Activated T-helper 17 cell treated with anti-CD3 and anti-CD28 coated beads, Interleukin-2, amount 50 U/mL, for 72 hours (primary cell): ENCODE data around the gene IDUA. TPM values are rescaled to one million over a fixed set of nuclear protein-coding genes. Genes with fewer than 3 reads are reported as not detected.
A peak's percentile ranks its signal among the peaks of the same experiment; 100 is the strongest.
"Not testable (repeated sequence)": the region's sequence is repeated elsewhere in the genome, so short reads cannot be mapped to it uniquely, and the experiment has no call there.

Experiments
- ATAC-seq: fragments of 150-1000 bp; cut with Tn5 transposase; replicated peaks from 2 replicates; pipeline ENCODE4 v1.10.0; 2021; ENCODE audit warnings: mild to moderate bottlenecking, moderate library complexity
- H3K27ac Mint-ChIP-seq: one replicate; pipeline ENCODE4 v1.8.0; 2022; ENCODE audit warnings: mixed read lengths
- H3K27me3 Mint-ChIP-seq: one replicate; pipeline ENCODE4 v1.8.0; 2022; ENCODE audit warnings: mixed read lengths
- H3K36me3 Mint-ChIP-seq: one replicate; pipeline ENCODE4 v1.8.0; 2022; ENCODE audit warnings: low read depth, mild to moderate bottlenecking, mixed read lengths
- H3K4me1 Mint-ChIP-seq: one replicate; pipeline ENCODE4 v1.8.0; 2022; ENCODE audit warnings: mixed read lengths
- H3K4me3 Mint-ChIP-seq: one replicate; pipeline ENCODE4 v1.8.0; 2022; ENCODE audit warnings: mild to moderate bottlenecking, mixed read lengths
- H3K9me3 Mint-ChIP-seq: one replicate; pipeline ENCODE4 v1.8.0; 2022; ENCODE audit warnings: mixed read lengths
- total RNA-seq, 2 donors: library from RNA; stranded (reverse); gene quantifications; one replicate each; pipeline ENCODE4 v1.2.3, GENCODE V29; 2022

The IDUA gene
- total RNA-seq, 2 donors from 2014 or later = 14.9 to 16.4 TPM

DNA sequence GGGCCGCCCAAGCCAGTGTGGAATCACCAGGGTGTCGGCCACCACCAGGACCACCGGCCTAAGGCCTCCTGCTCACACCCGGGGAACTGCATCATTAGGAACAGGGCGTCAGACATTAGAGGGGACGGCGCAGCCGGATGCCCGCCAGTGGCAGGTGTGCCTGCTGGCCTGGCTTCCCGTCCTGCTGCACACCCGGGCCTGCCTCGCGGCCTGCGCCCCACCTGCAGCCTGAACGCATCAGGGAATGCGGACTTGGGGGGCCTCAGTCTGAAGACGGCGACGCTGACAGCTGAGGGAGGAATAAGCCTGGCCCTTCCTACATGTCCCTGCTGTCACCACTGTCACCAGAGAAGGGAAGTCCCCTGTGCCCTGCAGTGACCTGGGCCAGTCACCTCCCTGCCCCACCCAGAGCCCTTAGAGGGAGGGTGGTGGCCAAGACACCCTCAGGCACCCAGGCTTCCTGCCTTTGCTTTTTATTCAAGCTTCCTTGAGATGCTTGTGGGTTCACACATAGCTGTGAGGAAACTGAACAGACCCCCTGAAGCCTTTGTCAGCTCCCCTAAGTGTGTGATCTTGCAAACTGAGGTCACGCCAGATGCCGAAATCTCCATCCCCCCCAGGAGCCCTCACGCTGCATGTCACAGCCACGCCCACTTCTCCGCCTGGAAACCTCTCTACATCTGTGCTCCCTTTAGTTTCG is 16.6 kb upstream of the IDUA start:
- Mint-ChIP-seq H3K4me3 (no peak overlapping the region), H3K36me3 (no peaks in the 10 kb centered on the region), H3K27me3 (no peaks in the 10 kb centered on the region), H3K4me1 (no peaks in the 10 kb centered on the region), H3K9me3 (no peaks in the 10 kb centered on the region), H3K27ac (no peak overlapping the region)
- no peak for ATAC-seq

GRCh38 chr4:970854-971520 is 15.9 kb upstream of the IDUA start:
- no peak overlapping the region for H3K4me3 Mint-ChIP-seq

GRCh38 chr4:971666-972500 is 15.0 kb upstream of the IDUA start:
- H3K4me1 Mint-ChIP-seq = no peaks in the 10 kb centered on the region
- no peaks in the 10 kb centered on the region for H3K36me3 Mint-ChIP-seq
- H3K27me3 Mint-ChIP-seq = no peaks in the 10 kb centered on the region
- H3K27ac Mint-ChIP-seq = no peak overlapping the region
- H3K9me3 Mint-ChIP-seq = no peaks in the 10 kb centered on the region
- H3K4me3 Mint-ChIP-seq = peak overlapping the region; percentile 19
- no peak for ATAC-seq

More at GRCh38 chr4:970854-971520, 15.9 kb upstream of the IDUA start:
- H3K27ac Mint-ChIP-seq = no peak overlapping the region
- H3K27me3 Mint-ChIP-seq = no peaks in the 10 kb centered on the region
- no peaks in the 10 kb centered on the region for H3K4me1 Mint-ChIP-seq
- no peaks in the 10 kb centered on the region for H3K9me3 Mint-ChIP-seq
- ATAC-seq = no peak
- no peaks in the 10 kb centered on the region for H3K36me3 Mint-ChIP-seq

GRCh38 chr4:972651-973424 is 14.0 kb upstream of the IDUA start:
- no peaks in the 10 kb centered on the region for H3K4me1 Mint-ChIP-seq
- peak; percentile 56 for ATAC-seq
- H3K4me3 Mint-ChIP-seq = peak overlapping the region; percentile 19
- H3K36me3 Mint-ChIP-seq = no peaks in the 10 kb centered on the region
- no peak overlapping the region for H3K27ac Mint-ChIP-seq
- no peaks in the 10 kb centered on the region for H3K9me3 Mint-ChIP-seq
- no peaks in the 10 kb centered on the region for H3K27me3 Mint-ChIP-seq

DNA sequence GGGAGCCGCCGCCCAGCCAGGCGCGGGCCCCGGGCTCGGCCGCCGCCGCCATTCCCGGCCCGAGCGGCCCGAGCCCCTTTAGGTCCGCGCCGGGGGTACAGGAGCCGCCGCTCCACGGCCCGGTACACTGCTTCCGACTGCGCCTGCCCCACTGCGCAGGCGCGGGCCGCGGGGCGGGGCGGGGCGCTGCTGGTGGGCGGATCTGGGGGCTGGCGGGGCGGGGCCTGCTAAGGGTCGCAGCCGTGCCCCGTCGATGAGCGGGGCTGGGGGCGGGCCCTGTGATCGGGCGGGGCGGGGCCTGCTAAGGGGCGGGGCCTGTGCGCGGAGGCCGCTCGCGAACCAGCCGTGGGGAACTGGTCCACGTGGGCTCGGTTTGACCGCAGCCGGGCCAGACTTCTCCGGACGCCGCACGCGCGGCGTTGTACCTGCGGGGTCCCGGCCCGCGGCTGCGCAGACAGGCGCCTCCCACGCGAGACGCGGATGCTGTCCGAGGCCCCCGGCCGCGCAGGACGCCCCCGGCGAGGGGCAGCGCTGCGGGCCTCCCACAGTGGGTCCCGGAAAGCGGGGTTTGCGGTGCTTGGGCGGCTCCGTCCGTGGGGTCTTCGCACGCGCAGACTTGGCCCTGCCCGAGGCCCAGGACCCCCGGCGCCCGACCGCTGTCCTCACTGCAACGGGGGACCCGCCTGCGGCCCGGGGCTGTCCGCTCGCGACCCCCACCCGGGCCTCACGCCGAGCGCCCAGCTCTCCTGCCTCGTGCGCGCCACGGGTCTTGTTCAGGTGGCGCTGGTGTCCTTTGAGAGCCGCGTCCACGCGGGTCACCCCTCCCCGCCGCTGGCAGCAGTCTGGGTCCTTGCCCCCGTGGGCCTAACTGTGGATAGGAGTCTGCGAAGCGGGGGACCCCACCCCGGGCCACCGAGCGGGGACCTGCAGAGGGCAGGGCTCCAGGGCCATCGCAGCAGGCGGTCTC is 13.1 kb upstream of the IDUA start, which contains the start of gene DGKQ:
Gene DGKQ, minus strand, starts transcription at position 139 of the 967 bp plus-strand sequence. Its CDS starts 87 bp downstream, at position 52.
- ATAC-seq = peak; percentile 92
- no peaks in the 10 kb centered on the region for H3K4me1 Mint-ChIP-seq
- peak within 1 kb of the TSS; percentile 19 for H3K4me3 Mint-ChIP-seq
- no peaks in the 10 kb centered on the region for H3K36me3 Mint-ChIP-seq
- no peaks in the 10 kb centered on the region for H3K27me3 Mint-ChIP-seq
- H3K27ac Mint-ChIP-seq = no peak within 1 kb of the TSS
- no peaks in the 10 kb centered on the region for H3K9me3 Mint-ChIP-seq

DNA sequence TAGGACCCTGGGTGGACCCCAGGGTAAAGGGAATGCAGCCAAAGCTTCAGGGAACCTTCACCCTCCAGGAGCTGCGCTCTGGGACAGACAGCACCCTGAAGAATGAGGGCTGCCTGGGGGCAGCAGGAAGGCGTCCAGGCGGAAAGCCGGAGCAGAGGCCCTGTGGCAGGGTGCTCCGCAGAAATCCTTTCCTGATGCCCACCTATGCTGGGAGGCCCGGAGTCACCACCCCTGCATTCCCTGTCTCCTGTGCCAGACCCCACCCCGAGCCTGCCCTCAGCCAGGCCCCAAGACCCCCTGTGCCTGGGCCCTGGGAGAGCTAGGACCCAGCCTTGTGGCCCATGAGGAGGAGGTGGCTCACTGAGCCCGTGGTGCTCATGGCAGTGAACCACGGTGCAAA is 12.2 kb upstream of the IDUA start:
- ATAC-seq = no peak
- H3K4me1 Mint-ChIP-seq = no peaks in the 10 kb centered on the region
- H3K27me3 Mint-ChIP-seq = no peaks in the 10 kb centered on the region
- H3K4me3 Mint-ChIP-seq = no peak overlapping the region
- no peaks in the 10 kb centered on the region for H3K9me3 Mint-ChIP-seq
- H3K27ac Mint-ChIP-seq = no peak overlapping the region
- H3K36me3 Mint-ChIP-seq = no peaks in the 10 kb centered on the region

DNA sequence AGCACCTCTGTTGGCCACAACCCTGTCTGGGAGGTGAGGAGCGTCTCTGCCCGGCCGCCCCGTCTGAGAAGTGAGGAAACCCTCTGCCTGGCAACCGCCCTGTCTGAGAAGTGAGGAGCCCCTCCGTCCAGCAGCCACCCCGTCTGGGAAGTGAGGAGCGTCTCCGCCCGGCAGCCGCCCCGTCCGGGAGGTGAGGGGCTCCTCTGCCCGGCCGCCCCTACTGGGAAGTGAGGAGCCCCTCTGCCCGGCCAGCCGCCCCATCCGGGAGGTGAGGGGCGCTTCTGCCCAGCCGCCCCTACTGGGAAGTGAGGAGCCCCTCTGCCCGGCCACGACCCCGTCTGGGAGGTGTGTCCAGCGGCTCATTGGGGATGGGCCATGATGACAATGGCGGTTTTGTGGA is 10.8 kb upstream of the IDUA start:
- H3K4me1 Mint-ChIP-seq, H3K27me3 Mint-ChIP-seq, H3K27ac Mint-ChIP-seq: not testable (repeated sequence)

DNA sequence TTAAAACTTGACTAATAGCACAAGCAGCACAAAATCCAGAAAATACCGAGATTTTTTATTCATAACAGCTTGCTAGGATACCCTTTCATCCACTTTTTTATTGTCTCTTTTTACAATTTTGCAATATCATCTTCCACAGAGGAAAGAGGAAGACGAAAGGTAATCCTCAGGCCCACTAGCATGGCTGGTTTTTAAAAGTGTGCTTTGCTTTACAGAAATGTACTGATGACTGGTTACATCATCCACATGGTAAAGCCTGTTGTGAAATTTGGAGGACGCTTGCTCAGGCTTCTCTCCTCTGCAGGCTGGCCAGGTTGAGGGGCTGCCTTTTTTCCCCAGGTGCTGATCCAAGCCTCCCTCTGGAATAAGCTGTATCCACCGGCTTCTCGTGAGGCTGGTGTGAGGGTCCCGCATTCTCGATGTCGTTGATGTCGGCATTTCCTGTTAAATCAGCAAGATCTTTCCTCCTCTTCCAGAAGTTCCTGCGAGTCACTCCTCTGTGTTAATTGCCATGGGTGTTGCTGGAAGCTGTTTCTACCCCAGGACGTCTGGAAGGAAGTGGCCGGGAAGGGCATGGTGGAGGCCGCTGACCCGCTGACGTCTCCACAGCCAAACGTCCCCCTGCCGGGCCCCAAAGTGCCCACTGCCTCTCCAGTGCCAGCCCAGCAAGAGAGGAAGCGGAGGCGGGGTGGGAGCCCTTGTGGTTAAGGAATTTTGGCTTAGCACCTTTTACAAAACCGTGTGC is 7.7 kb upstream of the IDUA start:
- no peaks in the 10 kb centered on the region for H3K27me3 Mint-ChIP-seq
- H3K4me1 Mint-ChIP-seq = no peaks in the 10 kb centered on the region
- H3K4me3 Mint-ChIP-seq = no peak overlapping the region
- H3K27ac Mint-ChIP-seq = no peak overlapping the region
- no peaks in the 10 kb centered on the region for H3K9me3 Mint-ChIP-seq
- ATAC-seq = no peak
- H3K36me3 Mint-ChIP-seq = no peaks in the 10 kb centered on the region

More for the DNA sequence above, 10.8 kb upstream of the IDUA start:
- H3K4me3 Mint-ChIP-seq, H3K36me3 Mint-ChIP-seq, ATAC-seq, H3K9me3 Mint-ChIP-seq: not testable (repeated sequence)

- no peak overlapping the region for H3K27ac Mint-ChIP-seq
- no peaks in the 10 kb centered on the region for H3K9me3 Mint-ChIP-seq
- H3K27me3 Mint-ChIP-seq = no peaks in the 10 kb centered on the region
- H3K4me3 Mint-ChIP-seq = no peak overlapping the region
- no peaks in the 10 kb centered on the region for H3K4me1 Mint-ChIP-seq
- ATAC-seq = no peak
- H3K36me3 Mint-ChIP-seq = no peaks in the 10 kb centered on the region
These were observed 4.6 kb upstream of the IDUA start for GRCh38 chr4:982291-982690.

DNA sequence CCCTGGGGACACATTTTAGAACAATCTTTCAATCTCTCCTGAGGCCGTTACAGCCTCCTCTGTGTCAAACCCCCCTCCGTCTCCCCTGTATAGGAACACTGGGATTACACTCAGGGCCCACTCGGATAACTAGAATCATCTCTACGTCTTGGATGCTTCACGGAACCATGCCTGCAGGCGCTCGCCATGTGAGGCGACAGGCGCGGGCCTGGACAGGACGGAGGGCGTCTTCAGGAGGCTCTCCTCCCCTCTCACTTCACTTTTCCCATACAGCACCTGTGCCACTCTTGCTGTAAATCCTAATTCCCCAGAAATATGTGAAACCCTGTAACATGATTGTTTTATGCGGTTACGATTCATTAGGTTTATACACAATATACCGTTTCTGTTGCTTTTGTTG is 4.0 kb upstream of the IDUA start:
- no peak for ATAC-seq

DNA sequence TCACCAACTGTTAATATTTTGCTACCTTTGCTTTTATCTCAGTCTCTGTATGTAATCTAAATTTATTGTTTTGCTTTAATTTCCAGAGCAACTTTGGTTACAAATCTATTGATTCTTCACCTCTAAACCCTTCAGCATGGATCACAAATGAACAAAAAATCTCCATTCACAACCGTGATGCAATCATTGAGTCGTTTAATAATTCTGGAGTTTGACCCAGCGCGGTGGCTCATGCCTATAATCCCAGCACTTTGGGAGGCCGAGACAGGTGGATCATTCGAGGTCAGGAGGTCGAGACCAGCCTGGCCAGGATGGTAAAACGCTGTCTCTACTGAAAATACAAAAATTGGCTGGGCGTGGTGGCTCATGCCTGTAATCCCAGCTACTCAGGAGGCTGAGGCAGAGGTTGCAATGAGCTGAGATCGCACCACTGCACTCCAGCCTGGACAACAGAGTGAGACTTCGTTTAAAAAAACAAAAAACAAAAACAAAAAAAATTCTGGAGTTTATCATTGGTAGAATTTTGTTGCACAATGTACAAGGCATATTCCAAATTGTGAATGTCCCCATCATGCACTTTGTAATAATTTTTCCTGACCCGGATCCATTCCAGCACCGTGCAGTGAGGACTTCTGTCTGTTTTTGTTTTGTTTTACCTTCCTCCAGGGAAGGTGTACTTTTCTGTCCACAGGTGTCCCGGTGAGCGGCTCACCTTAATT is 2.3 kb upstream of the IDUA start:
- Mint-ChIP-seq H3K4me1 (no peaks in the 10 kb centered on the region), H3K27ac (no peak overlapping the region), H3K27me3 (no peaks in the 10 kb centered on the region), H3K36me3 (no peaks in the 10 kb centered on the region), H3K9me3 (no peaks in the 10 kb centered on the region), H3K4me3 (peak overlapping the region; percentile 86)
- no peak for ATAC-seq

More for the DNA sequence above, 4.0 kb upstream of the IDUA start:
- Mint-ChIP-seq H3K4me1 (no peaks in the 10 kb centered on the region), H3K9me3 (no peaks in the 10 kb centered on the region), H3K27ac (no peak overlapping the region), H3K27me3 (no peaks in the 10 kb centered on the region), H3K4me3 (no peak overlapping the region), H3K36me3 (no peaks in the 10 kb centered on the region)

- no peaks in the 10 kb centered on the region for H3K9me3 Mint-ChIP-seq
- H3K4me3 Mint-ChIP-seq = peak overlapping the region; percentile 86
- no peaks in the 10 kb centered on the region for H3K4me1 Mint-ChIP-seq
- H3K27ac Mint-ChIP-seq = no peak overlapping the region
- ATAC-seq = peak; percentile 65
- H3K36me3 Mint-ChIP-seq = no peaks in the 10 kb centered on the region
- no peaks in the 10 kb centered on the region for H3K27me3 Mint-ChIP-seq
These were observed 1.6 kb upstream of the IDUA start for GRCh38 chr4:985123-985830.
